Stomach (tissue), 4 donors: ENCODE data around the gene C4orf36.

Experiments
- CTCF ChIP-seq, 7 experiments: fragments of 450-650 bp in 4 of 7; fragments of 200-600 bp in 3 of 7; sonication (generic) in 3 of 7; IDR thresholded peaks; one replicate each; pipeline ENCODE4 v1.5.1; 2016 to 2019; ENCODE audit warnings: antibody characterized with exemption in 7 of 7, control low read depth in 2 of 7, mild to moderate bottlenecking in 1 of 7
- EP300 ChIP-seq: sonication (generic); formaldehyde crosslinking; IDR thresholded peaks from one replicate; pipeline ENCODE4 v1.6.1; 2017; ENCODE audit warnings: antibody characterized with exemption
- POLR2A ChIP-seq, 4 donors: fragments of 450-650 bp; IDR thresholded peaks; one replicate each; pipeline ENCODE4 v1.6.1; 2016; ENCODE audit warnings: antibody characterized with exemption in 4 of 4, control low read depth in 2 of 4, mild to moderate bottlenecking in 1 of 4, moderate library complexity in 1 of 4
- POLR2AphosphoS5 ChIP-seq, 3 donors: sonication (generic); formaldehyde crosslinking; IDR thresholded peaks; one replicate each; pipeline ENCODE4 v1.6.1; 2016; ENCODE audit warnings: antibody characterized with exemption in 3 of 3

DNA sequence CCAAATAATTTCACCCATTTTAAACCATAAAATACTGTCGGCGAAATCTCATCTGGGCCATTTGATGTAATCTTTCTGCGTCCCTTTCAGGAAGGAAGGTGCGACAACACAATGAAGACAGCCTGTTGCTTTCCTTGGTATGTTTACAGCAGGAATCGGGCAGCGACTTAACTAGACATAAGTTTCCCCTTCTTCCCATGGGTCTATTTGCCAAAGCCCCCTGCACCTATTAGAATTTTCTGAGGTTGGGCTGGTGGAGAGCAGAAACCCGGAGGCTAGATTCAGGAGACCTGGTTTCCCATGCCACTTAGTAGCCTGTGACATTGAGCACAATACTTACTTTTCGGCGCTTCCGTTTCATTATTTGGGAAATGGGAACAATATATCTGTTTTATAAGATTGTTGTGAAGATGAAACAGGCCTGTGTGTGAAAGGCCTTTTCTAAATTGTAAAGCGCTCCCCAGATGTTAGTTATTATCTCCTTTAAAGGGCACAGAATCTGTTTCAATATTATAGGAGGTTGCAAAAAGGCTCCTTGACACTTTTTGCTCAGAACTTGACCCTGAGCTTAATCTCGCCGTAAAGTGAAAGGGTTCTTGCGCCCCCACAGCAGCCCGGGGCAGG is 42.0 kb upstream of the C4orf36 start:
- TF ChIP-seq POLR2A (IDR thresholded peaks at IDR 0.05) (peak in 2 of 4 donors; percentile 39 to 42), CTCF (IDR thresholded peaks at IDR 0.05) (no peak), EP300 (no peak), POLR2AphosphoS5 (IDR thresholded peaks at IDR 0.05) (no peak)
